Measurements from ENCODE around the gene MLH3. TPM values are rescaled to one million over a fixed set of nuclear protein-coding genes. Genes with fewer than 3 reads are reported as not detected.

The MLH3 gene
- polyA plus RNA-seq, 1 donor (not counting 4 experiments of a cell fraction or from before 2014, with no cell fraction given) = 13.0 TPM

GRCh38 chr14:75049731-75050201 is 1.5 kb downstream of the MLH3 start:
- H3K9ac ChIP-seq (ENCODE audit: control insufficient read depth, extremely low read depth, insufficient read depth, low read length) = no peak overlapping the region
- DNase-seq (ENCODE audit: low read depth, low spot score) (no peak), FAIRE-seq (no peak)
- no peak overlapping the region for H3K27ac ChIP-seq (ENCODE audit: control insufficient read depth, insufficient read depth, low read length)
- no peaks in the 10 kb centered on the region for H3K9me3 ChIP-seq (ENCODE audit: control insufficient read depth, low read depth, low read length)
- no peak overlapping the region for H3K4me3 ChIP-seq (ENCODE audit: control insufficient read depth in 2 of 3, extremely low read depth in 1 of 3, insufficient read depth in 2 of 3, low read depth in 1 of 3, low read length in 3 of 3)
- no peak overlapping the region for H2AFZ ChIP-seq (ENCODE audit: control insufficient read depth, low read length)
- dilution Hi-C loops (cut with MboI; ENCODE audit: extremely low pct_ligation_motif_present, low sequenced_read_pairs) = no loop called here
- peaks cover 3 to 8% of the 10 kb centered on the region in 2 experiments for H3K36me3 ChIP-seq (ENCODE audit: control insufficient read depth in 2 of 2, extremely low read depth in 1 of 2, insufficient read depth in 2 of 2, low read length in 2 of 2)
- peaks cover 21% of the 10 kb centered on the region for H3K4me1 ChIP-seq (ENCODE audit: control insufficient read depth, extremely low read depth, insufficient read depth, low read length)
- no peak for TF ChIP-seq CTCF (optimal IDR thresholded peaks at IDR 0.05 in 1 of 3, IDR thresholded peaks at IDR 0.05 in 1 of 3, conservative IDR thresholded peaks at IDR 0.05 in 1 of 3; ENCODE audit: extremely low read depth in 1 of 3, insufficient read depth in 2 of 3, low read length in 3 of 3)
- no peak for TF ChIP-seq EZH2 (IDR thresholded peaks at IDR 0.05; ENCODE audit: low read length)
- peak overlapping the region; percentile 84 for H3K4me2 ChIP-seq (ENCODE audit: control insufficient read depth, extremely low read depth, insufficient read depth, low read depth, low read length)
- H3K27me3 ChIP-seq (ENCODE audit: control insufficient read depth, extremely low read depth, insufficient read depth, low read length) = no peaks in the 10 kb centered on the region
- no peaks in the 10 kb centered on the region for H4K20me1 ChIP-seq (ENCODE audit: control insufficient read depth, extremely low read depth, insufficient read depth, low read length)
- peaks cover 3% of the 10 kb centered on the region for H3K79me2 ChIP-seq (ENCODE audit: control insufficient read depth, insufficient read depth, low read length)
- no peaks in the 10 kb centered on the region for H3K9me1 ChIP-seq (ENCODE audit: control insufficient read depth, extremely low read depth, insufficient read depth, low read length)

- H3K9me3 ChIP-seq (ENCODE audit: control insufficient read depth, low read depth, low read length) = no peaks in the 10 kb centered on the region
- H3K27ac ChIP-seq (ENCODE audit: control insufficient read depth, insufficient read depth, low read length) = no peak overlapping the region
- no peak for FAIRE-seq
- H2AFZ ChIP-seq (ENCODE audit: control insufficient read depth, low read length) = no peak overlapping the region
- DNase-seq (ENCODE audit: low read depth, low spot score) = no peak
- H3K9me1 ChIP-seq (ENCODE audit: control insufficient read depth, extremely low read depth, insufficient read depth, low read length) = no peaks in the 10 kb centered on the region
- dilution Hi-C loops (cut with MboI; ENCODE audit: extremely low pct_ligation_motif_present, low sequenced_read_pairs) = no loop called here
- H3K79me2 ChIP-seq (ENCODE audit: control insufficient read depth, insufficient read depth, low read length) = peaks cover 3% of the 10 kb centered on the region
- peaks cover 3 to 8% of the 10 kb centered on the region in 2 experiments for H3K36me3 ChIP-seq (ENCODE audit: control insufficient read depth in 2 of 2, extremely low read depth in 1 of 2, insufficient read depth in 2 of 2, low read length in 2 of 2)
- H3K4me3 ChIP-seq (ENCODE audit: control insufficient read depth in 2 of 3, extremely low read depth in 1 of 3, insufficient read depth in 2 of 3, low read depth in 1 of 3, low read length in 3 of 3) = no peak overlapping the region
- H3K4me1 ChIP-seq (ENCODE audit: control insufficient read depth, extremely low read depth, insufficient read depth, low read length) = peaks cover 23% of the 10 kb centered on the region
- H4K20me1 ChIP-seq (ENCODE audit: control insufficient read depth, extremely low read depth, insufficient read depth, low read length) = no peaks in the 10 kb centered on the region
- no peak overlapping the region for H3K9ac ChIP-seq (ENCODE audit: control insufficient read depth, extremely low read depth, insufficient read depth, low read length)
- TF ChIP-seq CTCF (optimal IDR thresholded peaks at IDR 0.05 in 1 of 3, IDR thresholded peaks at IDR 0.05 in 1 of 3, conservative IDR thresholded peaks at IDR 0.05 in 1 of 3; ENCODE audit: extremely low read depth in 1 of 3, insufficient read depth in 2 of 3, low read length in 3 of 3) (no peak), EZH2 (IDR thresholded peaks at IDR 0.05; ENCODE audit: low read length) (no peak)
- no peaks in the 10 kb centered on the region for H3K27me3 ChIP-seq (ENCODE audit: control insufficient read depth, extremely low read depth, insufficient read depth, low read length)
- no peak overlapping the region for H3K4me2 ChIP-seq (ENCODE audit: control insufficient read depth, extremely low read depth, insufficient read depth, low read depth, low read length)
Observed at GRCh38 chr14:75049136-75049535, 2.1 kb downstream of the MLH3 start.

Measured in keratinocyte (primary cell).